PFSK-1 (cell line): Measurements from ENCODE around the gene PLEKHG4.

Source experiments
- FOXP2 ChIP-seq: optimal IDR thresholded peaks from 2 replicates; pipeline ENCODE3; 2011; ENCODE audit warnings: borderline replicate concordance, control low read depth, inconsistent platforms; ENCODE audit not compliant: insufficient read depth; ENCODE audit errors: extremely low read length, extremely low read depth
- POLR2AphosphoS5 ChIP-seq: IDR thresholded peaks from 2 replicates; pipeline ENCODE4 v1.6.1; 2012; ENCODE audit warnings: low read depth, mild to moderate bottlenecking, control low read depth, low read length, moderate library complexity
- SIN3A ChIP-seq: IDR thresholded peaks from 2 replicates; pipeline ENCODE4 v1.6.1; 2012; ENCODE audit warnings: mild to moderate bottlenecking, low read length, moderate library complexity, borderline replicate concordance; ENCODE audit not compliant: insufficient read depth
- TAF1 ChIP-seq: IDR thresholded peaks from 2 replicates; pipeline ENCODE4 v1.6.1; 2012; ENCODE audit warnings: low read length, control low read depth, borderline replicate concordance; ENCODE audit not compliant: insufficient read depth
- TF ChIP-seq, protein P1 (sequence below), 2 experiments: IDR thresholded peaks; 2 replicates each; pipeline versions ENCODE4 v1.6.1 to v1.8.0; 2011 to 2012; ENCODE audit warnings: low read depth in 2 of 2, low read length in 2 of 2, control low read depth in 1 of 2, inconsistent platforms in 1 of 2, mild to moderate bottlenecking in 1 of 2, moderate library complexity in 1 of 2; ENCODE audit not compliant: insufficient read depth in 1 of 2

PLEKHG4 gene

DNA sequence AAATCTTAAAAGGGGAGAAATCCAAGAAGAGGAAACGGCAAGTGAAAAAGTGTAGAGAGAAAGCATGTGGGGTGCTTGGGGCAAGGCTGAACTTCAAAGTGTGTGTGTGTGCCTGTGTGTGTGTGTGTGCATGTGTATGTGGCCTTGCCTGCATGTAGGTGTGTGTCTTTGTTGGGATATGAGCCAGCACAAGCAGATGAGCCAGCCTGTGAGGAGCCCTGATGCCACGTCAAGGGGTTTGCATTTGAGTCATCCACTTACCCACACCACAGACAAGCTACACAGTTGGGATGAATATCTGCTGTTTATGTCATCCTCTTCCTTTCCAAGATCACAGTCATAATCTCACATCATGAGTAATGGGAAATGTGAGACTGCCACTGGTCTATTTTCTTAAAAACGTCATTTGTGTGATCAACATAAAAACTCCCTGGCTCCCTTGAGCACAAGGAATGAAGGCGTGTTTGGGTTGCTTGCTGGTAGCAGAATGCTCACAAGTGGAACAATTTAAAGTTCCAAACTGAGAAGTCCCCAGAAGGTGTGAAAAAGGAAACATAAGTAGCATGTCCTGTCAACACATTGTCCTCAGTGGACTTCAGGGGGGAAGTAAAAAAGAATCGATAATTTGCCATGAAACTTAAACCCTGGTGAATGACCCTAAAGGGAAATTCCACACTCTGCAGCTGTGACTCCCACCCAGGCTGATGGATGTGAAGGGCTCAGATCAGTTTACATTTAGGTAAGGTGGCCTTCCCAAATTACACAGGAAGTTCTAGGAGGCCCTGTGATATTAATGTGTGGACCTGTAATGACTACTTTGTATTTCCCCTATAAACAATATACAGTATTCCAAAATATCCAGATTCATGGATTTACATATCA lies 32.5 kb downstream of the PLEKHG4 start:
- peak; percentile 22 for TF ChIP-seq FOXP2
- TF ChIP-seq TAF1: no peak

DNA sequence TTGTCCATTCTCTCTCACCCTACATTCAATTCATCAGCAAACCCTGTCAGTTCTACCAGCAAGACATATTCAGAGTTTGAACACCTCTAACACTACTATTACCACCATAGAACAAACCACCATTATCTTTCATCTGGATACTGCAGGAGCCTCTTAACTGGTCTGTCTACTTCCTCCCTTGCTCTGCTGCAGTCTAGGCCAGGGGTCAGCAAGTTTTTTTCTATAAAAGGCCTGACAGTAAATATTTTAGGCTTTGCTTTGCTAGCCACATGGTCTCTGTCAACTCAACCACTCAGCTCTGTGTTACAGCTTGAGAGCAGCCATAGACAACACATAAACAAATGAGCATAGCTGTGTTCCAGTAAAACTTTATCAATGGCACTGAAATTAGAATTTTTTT lies 33.4 kb downstream of the PLEKHG4 start:
- no peak for TF ChIP-seq TAF1
- no peak for TF ChIP-seq FOXP2
- TF ChIP-seq POLR2AphosphoS5: no peak
- TF ChIP-seq, protein P1, sequence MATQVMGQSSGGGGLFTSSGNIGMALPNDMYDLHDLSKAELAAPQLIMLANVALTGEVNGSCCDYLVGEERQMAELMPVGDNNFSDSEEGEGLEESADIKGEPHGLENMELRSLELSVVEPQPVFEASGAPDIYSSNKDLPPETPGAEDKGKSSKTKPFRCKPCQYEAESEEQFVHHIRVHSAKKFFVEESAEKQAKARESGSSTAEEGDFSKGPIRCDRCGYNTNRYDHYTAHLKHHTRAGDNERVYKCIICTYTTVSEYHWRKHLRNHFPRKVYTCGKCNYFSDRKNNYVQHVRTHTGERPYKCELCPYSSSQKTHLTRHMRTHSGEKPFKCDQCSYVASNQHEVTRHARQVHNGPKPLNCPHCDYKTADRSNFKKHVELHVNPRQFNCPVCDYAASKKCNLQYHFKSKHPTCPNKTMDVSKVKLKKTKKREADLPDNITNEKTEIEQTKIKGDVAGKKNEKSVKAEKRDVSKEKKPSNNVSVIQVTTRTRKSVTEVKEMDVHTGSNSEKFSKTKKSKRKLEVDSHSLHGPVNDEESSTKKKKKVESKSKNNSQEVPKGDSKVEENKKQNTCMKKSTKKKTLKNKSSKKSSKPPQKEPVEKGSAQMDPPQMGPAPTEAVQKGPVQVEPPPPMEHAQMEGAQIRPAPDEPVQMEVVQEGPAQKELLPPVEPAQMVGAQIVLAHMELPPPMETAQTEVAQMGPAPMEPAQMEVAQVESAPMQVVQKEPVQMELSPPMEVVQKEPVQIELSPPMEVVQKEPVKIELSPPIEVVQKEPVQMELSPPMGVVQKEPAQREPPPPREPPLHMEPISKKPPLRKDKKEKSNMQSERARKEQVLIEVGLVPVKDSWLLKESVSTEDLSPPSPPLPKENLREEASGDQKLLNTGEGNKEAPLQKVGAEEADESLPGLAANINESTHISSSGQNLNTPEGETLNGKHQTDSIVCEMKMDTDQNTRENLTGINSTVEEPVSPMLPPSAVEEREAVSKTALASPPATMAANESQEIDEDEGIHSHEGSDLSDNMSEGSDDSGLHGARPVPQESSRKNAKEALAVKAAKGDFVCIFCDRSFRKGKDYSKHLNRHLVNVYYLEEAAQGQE (IDR thresholded peaks at IDR 0.05; ENCODE audit: insufficient read depth in 1 of 2, low read depth in 2 of 2, low read length in 2 of 2): no peak
- no peak for TF ChIP-seq SIN3A

DNA sequence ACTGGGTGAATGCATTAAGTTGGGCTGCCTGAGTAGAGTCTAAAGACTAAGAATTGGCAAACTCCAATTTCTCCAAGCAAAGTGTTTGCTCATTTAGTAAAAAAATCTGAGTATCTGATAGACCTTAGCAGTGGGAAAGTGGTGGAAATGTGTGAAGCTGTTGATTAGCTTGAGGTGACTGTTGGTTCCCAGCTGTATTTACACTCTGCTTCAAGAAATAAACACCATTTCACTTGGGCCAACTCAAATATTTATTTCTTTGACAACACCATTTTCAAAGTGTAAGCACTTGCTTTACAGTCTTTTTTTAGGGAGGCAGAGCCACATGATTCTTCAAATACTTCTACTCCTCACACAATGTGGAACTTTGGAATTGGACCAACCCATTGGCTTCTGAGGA lies 38.5 kb downstream of the PLEKHG4 start:
- no peak for TF ChIP-seq FOXP2
- TF ChIP-seq, protein P1 (IDR thresholded peaks at IDR 0.05; ENCODE audit: insufficient read depth in 1 of 2, low read depth in 2 of 2, low read length in 2 of 2): no peak
- TF ChIP-seq TAF1: no peak
- no peak for TF ChIP-seq POLR2AphosphoS5
- TF ChIP-seq SIN3A: no peak

DNA sequence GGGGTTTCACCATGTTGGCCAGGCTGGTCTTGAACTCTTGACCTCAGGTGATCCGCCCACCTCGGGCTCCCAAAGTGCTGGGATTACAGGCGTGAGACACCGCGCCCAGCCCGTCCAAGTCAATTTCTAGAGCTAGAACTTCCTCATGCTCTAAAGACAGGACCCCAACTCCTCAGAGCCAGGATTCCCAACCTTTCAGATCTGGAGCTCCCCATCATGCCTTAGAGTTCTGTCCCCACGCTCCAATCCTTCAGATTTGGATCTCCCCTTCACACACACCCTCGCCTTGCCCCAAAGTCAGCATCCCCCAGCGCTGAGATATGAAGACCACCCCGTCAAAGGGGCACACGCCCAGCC lies 46.8 kb downstream of the PLEKHG4 start:
- TF ChIP-seq FOXP2 (no peak), SIN3A (no peak), TAF1 (no peak), POLR2AphosphoS5 (no peak)
- TF ChIP-seq, protein P1 (IDR thresholded peaks at IDR 0.05; ENCODE audit: insufficient read depth in 1 of 2, low read depth in 2 of 2, low read length in 2 of 2): no peak

DNA sequence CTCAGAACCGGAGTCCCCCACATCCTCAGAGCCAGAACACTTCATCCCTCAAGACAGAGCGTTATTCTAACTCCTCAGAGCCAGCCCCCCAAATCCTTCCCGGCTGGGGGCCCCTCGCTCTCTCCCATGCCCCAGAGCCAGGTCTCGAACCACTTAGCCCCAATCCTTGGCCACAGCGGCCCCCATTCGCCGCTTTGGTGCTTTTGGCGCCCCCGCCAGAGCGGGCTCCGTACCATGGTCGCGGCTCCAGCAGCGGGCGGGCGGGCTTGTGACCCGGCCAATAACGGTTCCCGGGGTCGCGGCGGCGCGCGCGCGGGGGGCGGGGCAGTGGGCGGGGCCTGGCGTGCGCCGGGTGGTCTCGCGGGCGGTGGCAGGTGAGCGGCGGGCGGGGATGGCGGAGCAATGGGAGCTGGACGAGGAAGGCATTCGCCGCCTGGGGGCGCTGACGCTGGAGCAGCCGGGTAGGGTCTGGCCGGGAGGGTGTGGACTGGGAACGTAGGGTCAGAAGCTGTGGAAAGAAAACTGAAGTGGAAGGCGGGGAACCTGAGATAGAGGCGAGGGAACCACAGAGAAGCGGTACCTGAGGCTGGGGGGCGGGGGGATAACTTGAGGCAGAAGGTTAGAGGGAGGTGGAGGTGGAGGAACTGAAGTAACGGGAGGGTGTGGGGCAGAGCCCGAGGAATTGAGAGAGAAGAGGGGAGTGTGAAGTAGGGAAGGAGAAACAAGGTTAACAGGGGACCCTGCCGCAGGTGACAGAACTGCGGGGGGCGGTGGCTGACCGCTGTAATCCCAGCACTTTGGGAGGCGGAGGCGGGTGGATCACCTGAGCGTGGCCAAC lies 47.4 kb downstream of the PLEKHG4 start, which contains the start of the genes KCTD19 and LRRC36:
TSS of gene KCTD19 (minus strand) at position 270 of the 838 bp plus-strand sequence. CDS start at position 236, 34 bp downstream.
TSS of gene LRRC36 (plus strand) at position 344 of the 838 bp plus-strand sequence. CDS start at position 392, 48 bp downstream.
- TF ChIP-seq, protein P1 (IDR thresholded peaks at IDR 0.05; ENCODE audit: insufficient read depth in 1 of 2, low read depth in 2 of 2, low read length in 2 of 2): no peak
- TF ChIP-seq SIN3A (no peak), POLR2AphosphoS5 (no peak), TAF1 (no peak), FOXP2 (no peak)
